Lower leg skin (tissue), 4 donors: ENCODE data around the gene ANO6. TPM values are rescaled to one million over a fixed set of nuclear protein-coding genes. Genes with fewer than 3 reads are reported as not detected.

ENCODE experiments used
- DNase-seq, 2 donors: peaks; one replicate each; pipeline ENCODE4 v3.0.0-alpha.2; 2019; ENCODE audit warnings: low spot score in 2 of 2
- H3K4me3 ChIP-seq: fragments of 200-600 bp; sonication (generic); 2 replicates; pipeline ENCODE4 v1.5.1; 2017; ENCODE audit warnings: mild to moderate bottlenecking, low read depth; ENCODE audit not compliant: poor library complexity, severe bottlenecking
- CTCF ChIP-seq, 3 donors: fragments of 450-650 bp; IDR thresholded peaks; one replicate each; pipeline ENCODE4 v1.5.1; 2016; ENCODE audit warnings: antibody characterized with exemption in 3 of 3, mild to moderate bottlenecking in 3 of 3, moderate library complexity in 2 of 3
- POLR2A ChIP-seq, 2 donors: fragments of 450-650 bp; IDR thresholded peaks; one replicate each; pipeline ENCODE4 v1.6.1; 2016 to 2017; ENCODE audit warnings: antibody characterized with exemption in 2 of 2, mild to moderate bottlenecking in 1 of 2, moderate library complexity in 1 of 2
- WGBS, 2 donors: methylation state at CpG; one replicate each; pipeline ENCODE4 v1.1.5; 2018; 5-methylcytosine and 5-hydroxymethylcytosine counted together
- intact Hi-C: fragments of 100-400 bp; cut with DNase I; formaldehyde crosslinking; loops from one replicate; pipeline ENCODE4 v1.15.0; 2023; ENCODE audit warnings: low total_unique reads
- total RNA-seq, 4 donors: library from RNA; depleted of rRNA; stranded (reverse); fragments of >200 nt; gene quantifications; one replicate each; pipeline ENCODE4 v1.1.0, GENCODE V29; 2016

The ANO6 gene
- total RNA-seq, 4 donors from 2014 or later = 36.3 to 41.1 (median 38.9) TPM

- TF ChIP-seq CTCF (IDR thresholded peaks at IDR 0.05) (no peak), POLR2A (IDR thresholded peaks at IDR 0.05) (no peak)
- no peak for DNase-seq
- no peak overlapping the region for H3K4me3 ChIP-seq
- intact Hi-C loops = no loop called here
These were observed 33.4 kb upstream of the ANO6 start for GRCh38 chr12:45182511-45182910.

GRCh38 chr12:45183246-45183645 lies 32.6 kb upstream of the ANO6 start:
- no peak overlapping the region for H3K4me3 ChIP-seq
- DNase-seq = no peak
- intact Hi-C loops = no loop called here
- 57 to 58% methylated on average over 2 of the region's 2 CpGs for WGBS, 2 donors
- TF ChIP-seq CTCF (IDR thresholded peaks at IDR 0.05) = no peak
- no peak for TF ChIP-seq POLR2A (IDR thresholded peaks at IDR 0.05)

GRCh38 chr12:45184147-45184963 lies 31.5 kb upstream of the ANO6 start:
- WGBS, 2 donors = 83 to 89% methylated on average over 6 of the region's 6 CpGs
- TF ChIP-seq POLR2A (IDR thresholded peaks at IDR 0.05) = no peak
- no peak for TF ChIP-seq CTCF (IDR thresholded peaks at IDR 0.05)
- DNase-seq = no peak
- H3K4me3 ChIP-seq = no peak overlapping the region
- intact Hi-C loops = no loop called here

GRCh38 chr12:45186762-45187161 lies 29.1 kb upstream of the ANO6 start:
- WGBS, 2 donors = 86 to 94% methylated on average over 2 of the region's 2 CpGs
- TF ChIP-seq POLR2A (IDR thresholded peaks at IDR 0.05) = no peak
- DNase-seq = no peak
- intact Hi-C loops = no loop called here
- H3K4me3 ChIP-seq = no peak overlapping the region

GRCh38 chr12:45189766-45190403 lies 26.0 kb upstream of the ANO6 start:
- H3K4me3 ChIP-seq = no peak overlapping the region
- no peak for DNase-seq
- TF ChIP-seq POLR2A (IDR thresholded peaks at IDR 0.05) (no peak), CTCF (IDR thresholded peaks at IDR 0.05) (no peak)
- intact Hi-C loops = no loop called here
- 93 to 100% methylated on average over 1 of the region's 1 CpG for WGBS, 2 donors

- DNase-seq = no peak
- WGBS, 2 donors = 81 to 85% methylated on average over 1 of the region's 1 CpG
- H3K4me3 ChIP-seq = no peak overlapping the region
- TF ChIP-seq POLR2A (IDR thresholded peaks at IDR 0.05) = no peak
- TF ChIP-seq CTCF (IDR thresholded peaks at IDR 0.05) = no peak
- intact Hi-C loops = no loop called here
These were observed 24.7 kb upstream of the ANO6 start for GRCh38 chr12:45191239-45191638.
